Mononuclear cell (primary cell): ENCODE results near the gene LDLR. TPM values are rescaled to one million over a fixed set of nuclear protein-coding genes. Genes with fewer than 3 reads are reported as not detected.
"Not testable (repeated sequence)": the region's sequence is repeated elsewhere in the genome, so short reads cannot be mapped to it uniquely, and the experiment has no call there.

ENCODE experiments used
- H3K27me3 ChIP-seq: 2 replicates; pipeline ENCODE4 v1.6.0; 2011; ENCODE audit warnings: low read length, control low read depth; ENCODE audit not compliant: insufficient read depth
- H3K4me1 ChIP-seq: 2 replicates; pipeline ENCODE4 v1.5.1; 2011; ENCODE audit warnings: mild to moderate bottlenecking, low read length, control low read depth; ENCODE audit not compliant: insufficient read depth
- H3K4me3 ChIP-seq: 2 replicates; pipeline ENCODE4 v1.5.1; 2011; ENCODE audit warnings: mild to moderate bottlenecking, low read length, moderate library complexity
- H3K9me3 ChIP-seq: 2 replicates; pipeline ENCODE4 v1.5.1; 2011; ENCODE audit warnings: low read depth, mild to moderate bottlenecking, control low read depth, low read length
- total RNA-seq: library from RNA; depleted of rRNA; stranded (reverse); fragments of >200 nt; gene quantifications from one replicate; pipeline ENCODE4 v1.2.3, GENCODE V29; 2012

LDLR gene
- total RNA-seq, 1 donor = 58.1 TPM

DNA sequence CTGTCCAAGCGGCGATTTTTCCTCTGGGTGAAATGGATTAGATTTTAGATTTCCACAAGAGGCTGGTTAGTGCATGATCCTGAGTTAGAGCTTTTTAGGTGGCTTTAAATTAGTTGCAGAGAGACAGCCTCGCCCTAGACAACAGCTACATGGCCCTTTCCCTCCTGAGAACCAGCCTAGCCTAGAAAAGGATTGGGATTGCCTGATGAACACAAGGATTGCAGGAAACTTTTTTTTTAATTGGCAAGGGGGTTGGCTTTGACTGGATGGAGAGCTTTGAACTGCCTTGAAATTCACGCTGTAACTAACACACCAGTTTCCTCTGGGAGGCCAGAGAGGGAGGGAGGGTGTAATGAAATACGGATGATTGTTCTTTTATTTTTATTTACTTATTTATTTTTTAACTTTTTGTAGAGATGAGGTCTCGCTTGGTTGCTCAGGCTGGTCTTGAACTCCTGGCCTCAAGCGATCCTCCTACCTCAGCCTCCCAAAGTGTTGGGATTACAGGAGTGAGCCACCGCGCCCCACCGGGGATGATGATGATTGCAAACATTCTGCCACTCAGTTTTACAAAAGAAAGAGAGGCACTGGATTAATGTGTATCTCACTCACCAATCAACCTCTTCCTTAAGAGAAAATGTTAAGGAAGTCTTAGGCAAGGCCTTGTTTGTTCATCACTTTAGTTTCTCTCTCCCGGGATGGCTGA, 1.9 kb downstream of the LDLR start:
- peaks cover 75% of the 10 kb centered on the region for H3K4me1 ChIP-seq
- H3K27me3 ChIP-seq = peaks cover 7% of the 10 kb centered on the region
- no peaks in the 10 kb centered on the region for H3K9me3 ChIP-seq
- peak overlapping the region; percentile 60 for H3K4me3 ChIP-seq

DNA sequence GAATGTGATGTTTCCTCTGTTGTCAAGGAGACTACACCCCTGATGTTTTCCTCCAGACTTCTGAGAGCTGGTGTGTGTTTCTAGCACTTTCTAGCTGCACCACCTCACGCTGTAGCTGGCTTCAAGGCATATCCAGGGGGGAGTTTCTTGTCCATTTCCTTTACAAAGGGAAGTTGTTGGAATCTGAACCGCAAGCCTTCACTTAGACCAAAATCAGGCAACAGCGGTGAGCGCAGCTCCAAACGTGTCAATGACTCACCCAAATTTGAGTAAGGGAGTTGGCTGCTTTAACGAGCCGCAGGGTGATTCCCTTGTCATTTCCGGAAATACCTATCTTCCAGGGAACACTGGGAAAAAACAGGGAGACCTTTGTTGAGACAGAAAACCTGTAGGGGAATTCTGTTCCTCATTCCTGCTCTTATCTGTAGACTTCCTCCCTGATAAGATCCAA, 2.5 kb downstream of the LDLR start:
- Histone ChIP-seq H3K9me3 (no peaks in the 10 kb centered on the region), H3K4me1 (peaks cover 81% of the 10 kb centered on the region), H3K4me3 (peak overlapping the region; percentile 1), H3K27me3 (peaks cover 7% of the 10 kb centered on the region)

DNA sequence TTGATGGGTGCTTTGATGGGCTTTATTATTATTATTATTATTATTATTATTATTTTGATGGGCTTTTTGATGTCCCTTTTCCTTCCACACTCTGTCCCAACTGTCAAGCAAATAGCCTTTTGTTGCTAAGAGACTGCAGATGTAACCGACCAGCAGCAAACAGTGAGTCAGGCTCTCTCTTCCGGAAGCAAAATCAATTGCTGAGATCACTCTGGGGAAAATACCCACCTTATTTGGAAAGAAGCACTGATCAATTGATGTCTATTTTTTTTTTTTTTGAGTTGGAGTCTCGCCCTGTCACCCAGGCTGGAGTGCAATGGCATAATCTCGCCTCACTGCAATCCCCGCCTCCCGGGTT, 2.9 kb downstream of the LDLR start:
- H3K4me3 ChIP-seq = peak overlapping the region; percentile 1
- peaks cover 7% of the 10 kb centered on the region for H3K27me3 ChIP-seq
- no peaks in the 10 kb centered on the region for H3K9me3 ChIP-seq
- peaks cover 85% of the 10 kb centered on the region for H3K4me1 ChIP-seq

DNA sequence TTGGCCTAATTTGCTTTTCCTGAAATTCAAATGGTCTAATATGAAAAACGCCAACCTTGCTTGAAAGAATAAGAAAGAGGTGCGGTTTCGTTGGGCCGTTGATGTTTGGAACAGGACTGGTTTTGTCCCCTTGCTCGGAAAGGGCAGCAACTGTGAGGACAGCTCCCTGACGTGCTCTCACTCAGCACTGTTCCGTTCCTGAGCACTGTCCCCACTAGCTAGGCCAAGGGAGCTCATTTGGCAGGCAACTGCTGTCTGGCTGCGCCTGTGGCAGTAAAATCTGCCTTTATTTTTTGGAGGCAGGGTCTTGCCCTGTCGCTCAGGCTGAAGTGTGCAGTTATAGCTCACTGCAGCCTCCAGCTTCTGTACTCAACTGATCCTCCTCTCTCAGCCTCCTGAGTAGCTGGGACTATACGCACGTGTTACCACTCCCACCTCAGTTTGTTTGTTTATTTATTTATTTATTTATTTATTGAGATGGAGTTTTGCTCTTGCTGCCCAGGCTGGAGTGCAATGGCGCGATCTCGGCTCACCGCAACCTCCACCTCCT, 4.5 kb downstream of the LDLR start:
- peaks cover 6% of the 10 kb centered on the region for H3K27me3 ChIP-seq
- peaks cover 84% of the 10 kb centered on the region for H3K4me1 ChIP-seq
- H3K9me3 ChIP-seq = no peaks in the 10 kb centered on the region
- no peak overlapping the region for H3K4me3 ChIP-seq

DNA sequence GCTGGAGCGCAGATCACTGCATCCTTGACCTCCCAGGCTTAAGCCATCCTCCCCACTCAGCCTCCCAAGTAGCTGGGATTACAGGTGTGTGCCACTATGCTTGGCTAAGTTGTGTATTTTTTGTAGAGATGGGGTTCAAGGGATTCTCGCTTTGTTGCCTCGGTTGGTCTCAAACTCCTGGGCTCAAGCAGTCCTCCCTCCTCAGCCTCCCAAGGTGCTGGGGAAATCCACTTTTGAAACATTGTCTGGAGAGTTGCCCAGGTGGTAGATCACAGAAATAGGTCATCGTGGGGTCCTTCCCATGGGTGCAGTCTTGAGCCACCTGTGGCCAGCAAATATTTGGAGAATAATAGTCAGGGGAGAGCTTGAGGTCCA, 5.2 kb downstream of the LDLR start:
- Histone ChIP-seq H3K27me3 (no peaks in the 10 kb centered on the region), H3K9me3 (no peaks in the 10 kb centered on the region), H3K4me1 (peaks cover 76% of the 10 kb centered on the region), H3K4me3 (no peak overlapping the region)

DNA sequence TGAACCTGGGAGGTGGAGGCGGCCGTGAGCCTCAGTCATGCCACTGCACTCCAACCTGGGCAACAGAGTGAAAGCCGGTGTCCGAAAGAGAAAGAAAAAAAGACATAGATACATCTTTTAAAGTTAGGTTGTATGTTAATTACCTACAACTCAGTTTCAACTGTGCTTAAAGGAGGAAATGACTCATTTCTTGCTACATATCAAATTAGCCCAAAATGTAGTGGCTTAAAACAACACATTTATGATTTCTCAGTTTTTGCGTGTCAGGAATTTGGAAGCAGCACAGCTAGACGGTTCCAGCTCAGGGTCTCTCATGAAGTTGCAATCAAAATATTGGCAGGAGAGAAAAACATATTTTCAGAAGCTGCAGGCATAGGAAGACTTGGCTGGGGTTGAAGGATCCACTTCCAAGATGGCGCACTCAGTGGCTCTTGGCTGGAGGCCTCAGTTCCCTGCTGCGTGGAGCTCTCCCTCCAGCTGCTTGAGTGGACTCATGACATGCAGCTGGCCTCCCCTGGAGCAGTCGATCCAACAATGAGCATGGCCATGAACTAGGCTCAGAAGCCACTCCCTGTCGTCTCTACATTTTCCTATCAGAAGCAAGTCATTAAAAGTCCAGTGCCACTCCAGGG, 7.1 kb downstream of the LDLR start:
- H3K27me3 ChIP-seq = no peaks in the 10 kb centered on the region
- no peaks in the 10 kb centered on the region for H3K9me3 ChIP-seq
- H3K4me3 ChIP-seq = no peak overlapping the region
- peaks cover 62% of the 10 kb centered on the region for H3K4me1 ChIP-seq

DNA sequence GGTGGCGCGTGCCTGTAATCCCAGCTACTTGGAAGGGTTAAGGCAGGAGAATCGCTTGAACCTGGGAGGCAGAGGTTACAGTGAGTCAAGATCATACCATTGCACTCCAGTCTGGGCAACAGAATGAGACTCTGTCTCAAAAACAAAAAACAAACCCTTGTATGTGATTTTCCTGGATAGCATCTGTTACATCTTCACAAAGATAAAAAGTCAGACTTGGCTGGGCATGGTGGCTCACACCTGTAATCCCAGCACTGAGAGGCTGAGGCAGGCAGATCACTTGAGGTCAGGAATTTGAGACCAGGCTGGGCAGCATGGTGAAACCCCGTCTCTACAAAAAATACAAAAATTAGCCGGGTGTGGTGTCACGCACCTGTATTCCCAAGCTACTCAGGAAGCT, 8.1 kb downstream of the LDLR start:
- not testable (repeated sequence) for H3K9me3 ChIP-seq, H3K27me3 ChIP-seq, H3K4me3 ChIP-seq
- peaks cover 51% of the 10 kb centered on the region for H3K4me1 ChIP-seq

DNA sequence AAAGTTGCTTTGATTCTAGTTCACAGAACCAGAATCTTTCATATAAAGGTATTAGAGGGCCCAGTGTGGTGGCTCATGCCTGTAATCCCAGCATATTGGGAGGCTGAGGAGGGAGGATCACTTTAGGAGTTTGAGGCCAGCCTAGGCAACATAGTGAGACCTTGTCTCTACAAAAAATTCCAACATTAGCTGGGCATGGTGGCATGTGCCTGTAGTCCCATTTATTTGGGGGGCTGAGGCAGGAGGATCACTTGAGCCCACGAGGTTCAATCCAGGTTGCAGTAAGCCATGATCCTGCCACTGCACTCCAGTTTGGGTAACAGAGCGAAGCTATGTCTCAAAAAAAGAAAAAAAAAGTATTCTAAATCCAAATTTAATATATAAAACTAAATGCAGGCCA, 9.1 kb downstream of the LDLR start:
- no peak overlapping the region for H3K4me3 ChIP-seq
- no peaks in the 10 kb centered on the region for H3K27me3 ChIP-seq
- peaks cover 42% of the 10 kb centered on the region for H3K4me1 ChIP-seq
- no peaks in the 10 kb centered on the region for H3K9me3 ChIP-seq

DNA sequence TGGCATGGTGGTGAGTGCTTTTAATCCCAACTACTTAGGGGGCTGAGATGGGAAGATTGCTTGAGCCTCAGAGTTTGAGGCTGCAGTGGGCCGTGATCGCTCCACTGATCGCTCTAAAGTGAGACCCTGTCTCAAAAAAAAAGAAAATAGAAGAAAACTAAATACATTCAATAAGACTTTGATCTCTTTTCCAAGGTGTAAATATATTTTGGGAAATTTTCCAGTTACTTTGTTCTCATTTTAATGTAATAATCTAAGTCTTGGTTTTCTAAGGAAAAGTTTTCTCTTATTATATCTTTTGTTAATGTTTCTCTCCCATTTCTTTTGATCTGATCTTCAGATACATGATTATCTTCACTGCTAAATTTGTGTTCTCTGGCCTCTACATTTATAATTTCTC, 9.6 kb downstream of the LDLR start:
- peaks cover 36% of the 10 kb centered on the region for H3K4me1 ChIP-seq
- no peak overlapping the region for H3K4me3 ChIP-seq
- no peaks in the 10 kb centered on the region for H3K9me3 ChIP-seq
- no peaks in the 10 kb centered on the region for H3K27me3 ChIP-seq

DNA sequence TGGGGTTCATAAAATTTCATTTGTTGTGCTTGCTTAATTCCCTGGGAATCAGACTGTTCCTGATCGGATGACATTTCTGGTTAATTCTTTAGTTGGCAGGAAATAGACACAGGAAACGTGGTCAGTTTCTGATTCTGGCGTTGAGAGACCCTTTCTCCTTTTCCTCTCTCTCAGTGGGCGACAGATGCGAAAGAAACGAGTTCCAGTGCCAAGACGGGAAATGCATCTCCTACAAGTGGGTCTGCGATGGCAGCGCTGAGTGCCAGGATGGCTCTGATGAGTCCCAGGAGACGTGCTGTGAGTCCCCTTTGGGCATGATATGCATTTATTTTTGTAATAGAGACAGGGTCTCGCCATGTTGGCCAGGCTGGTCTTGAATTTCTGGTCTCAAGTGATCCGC, 10.8 kb downstream of the LDLR start:
- no peaks in the 10 kb centered on the region for H3K27me3 ChIP-seq

DNA sequence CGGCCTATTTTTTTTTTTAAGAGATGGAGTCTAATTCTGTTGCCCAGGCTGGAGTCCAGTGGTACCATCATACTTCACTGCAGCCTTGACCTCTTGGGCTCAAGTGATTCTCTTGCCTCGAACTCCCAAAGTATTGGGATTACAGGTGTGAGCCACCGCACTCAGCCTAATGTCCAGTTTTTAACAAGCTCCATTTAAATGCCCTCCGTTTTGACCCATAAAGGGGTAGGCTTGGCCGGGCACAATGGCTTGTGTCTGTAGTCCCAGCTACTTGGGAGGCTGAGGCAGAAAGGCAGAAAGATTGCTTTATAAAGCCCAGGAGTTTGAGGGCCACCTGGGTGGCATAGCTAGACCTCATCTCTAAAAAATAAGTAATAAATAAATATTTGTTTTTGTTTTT, 11.8 kb downstream of the LDLR start:
- H3K4me3 ChIP-seq = no peak overlapping the region
- H3K4me1 ChIP-seq = peaks cover 14% of the 10 kb centered on the region
- no peaks in the 10 kb centered on the region for H3K9me3 ChIP-seq
- H3K27me3 ChIP-seq = no peaks in the 10 kb centered on the region

More for the DNA sequence above, 10.8 kb downstream of the LDLR start:
- no peaks in the 10 kb centered on the region for H3K9me3 ChIP-seq
- H3K4me3 ChIP-seq = no peak overlapping the region
- peaks cover 24% of the 10 kb centered on the region for H3K4me1 ChIP-seq

DNA sequence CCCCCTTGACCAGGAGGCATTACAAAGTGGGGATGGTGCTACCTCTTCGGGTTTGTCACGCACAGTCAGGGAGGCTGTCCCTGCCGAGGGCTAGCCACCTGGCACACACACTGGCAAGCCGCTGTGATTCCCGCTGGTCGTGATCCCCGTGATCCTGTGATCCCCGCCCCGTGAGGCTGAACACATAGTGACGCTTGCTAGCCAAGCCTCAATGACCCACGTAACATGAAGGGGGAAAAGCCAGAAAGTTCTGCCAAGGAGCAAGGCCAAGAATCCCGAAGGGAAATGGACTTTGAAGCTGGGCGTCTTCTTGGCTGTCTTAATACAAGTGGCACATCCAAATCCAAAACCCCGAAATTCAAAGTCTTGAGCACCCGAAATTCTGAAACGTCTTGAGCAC, 13.7 kb downstream of the LDLR start:
- Histone ChIP-seq H3K4me1 (no peaks in the 10 kb centered on the region), H3K4me3 (no peak overlapping the region), H3K27me3 (no peaks in the 10 kb centered on the region), H3K9me3 (no peaks in the 10 kb centered on the region)

DNA sequence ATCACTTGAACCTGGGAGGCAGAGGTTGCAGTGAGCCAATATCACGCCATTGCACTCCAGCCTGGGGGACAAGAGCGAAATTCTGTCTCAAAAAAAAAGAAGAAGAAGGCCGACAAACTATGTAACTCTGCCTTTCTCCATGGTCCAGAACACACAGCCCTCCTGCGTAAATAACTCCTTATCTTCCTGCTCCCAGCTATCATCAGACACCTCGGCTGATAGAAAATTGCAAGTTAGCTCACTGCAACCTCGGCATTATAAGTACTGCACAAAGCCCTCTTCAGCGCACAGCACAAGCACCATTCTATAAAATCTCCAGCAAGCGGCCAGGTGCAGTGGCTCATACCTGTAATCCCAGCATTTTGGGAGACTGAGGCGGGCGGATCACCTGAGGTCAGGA, 14.4 kb downstream of the LDLR start:
- H3K27me3 ChIP-seq, H3K9me3 ChIP-seq, H3K4me1 ChIP-seq, H3K4me3 ChIP-seq: not testable (repeated sequence)

DNA sequence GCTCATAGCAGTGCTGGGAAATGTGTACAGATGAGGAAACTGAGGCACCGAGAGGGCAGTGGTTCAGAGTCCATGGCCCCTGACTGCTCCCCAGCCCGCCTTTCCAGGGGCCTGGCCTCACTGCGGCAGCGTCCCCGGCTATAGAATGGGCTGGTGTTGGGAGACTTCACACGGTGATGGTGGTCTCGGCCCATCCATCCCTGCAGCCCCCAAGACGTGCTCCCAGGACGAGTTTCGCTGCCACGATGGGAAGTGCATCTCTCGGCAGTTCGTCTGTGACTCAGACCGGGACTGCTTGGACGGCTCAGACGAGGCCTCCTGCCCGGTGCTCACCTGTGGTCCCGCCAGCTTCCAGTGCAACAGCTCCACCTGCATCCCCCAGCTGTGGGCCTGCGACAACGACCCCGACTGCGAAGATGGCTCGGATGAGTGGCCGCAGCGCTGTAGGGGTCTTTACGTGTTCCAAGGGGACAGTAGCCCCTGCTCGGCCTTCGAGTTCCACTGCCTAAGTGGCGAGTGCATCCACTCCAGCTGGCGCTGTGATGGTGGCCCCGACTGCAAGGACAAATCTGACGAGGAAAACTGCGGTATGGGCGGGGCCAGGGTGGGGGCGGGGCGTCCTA, 15.9 kb downstream of the LDLR start:
- Histone ChIP-seq H3K4me1 (no peaks in the 10 kb centered on the region), H3K9me3 (no peaks in the 10 kb centered on the region), H3K4me3 (no peak overlapping the region), H3K27me3 (no peaks in the 10 kb centered on the region)

DNA sequence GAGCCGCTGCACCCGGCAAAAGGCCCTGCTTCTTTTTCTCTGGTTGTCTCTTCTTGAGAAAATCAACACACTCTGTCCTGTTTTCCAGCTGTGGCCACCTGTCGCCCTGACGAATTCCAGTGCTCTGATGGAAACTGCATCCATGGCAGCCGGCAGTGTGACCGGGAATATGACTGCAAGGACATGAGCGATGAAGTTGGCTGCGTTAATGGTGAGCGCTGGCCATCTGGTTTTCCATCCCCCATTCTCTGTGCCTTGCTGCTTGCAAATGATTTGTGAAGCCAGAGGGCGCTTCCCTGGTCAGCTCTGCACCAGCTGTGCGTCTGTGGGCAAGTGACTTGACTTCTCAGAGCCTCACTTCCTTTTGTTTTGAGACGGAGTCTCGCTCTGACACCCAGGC, 17.2 kb downstream of the LDLR start:
- Histone ChIP-seq H3K9me3 (no peaks in the 10 kb centered on the region), H3K4me1 (no peaks in the 10 kb centered on the region), H3K27me3 (no peaks in the 10 kb centered on the region), H3K4me3 (no peak overlapping the region)
